Mesothelial cell of epicardium (in vitro differentiated cells): ENCODE results near the gene RPL22L1. TPM values are rescaled to one million over a fixed set of nuclear protein-coding genes. Genes with fewer than 3 reads are reported as not detected.
"Not testable (repeated sequence)": the region's sequence is repeated elsewhere in the genome, so short reads cannot be mapped to it uniquely, and the experiment has no call there.

ENCODE experiments used
- DNase-seq, 2 experiments: peaks; one replicate each; pipeline ENCODE4 v3.0.0; 2021; ENCODE audit warnings: low spot score in 2 of 2; ENCODE audit not compliant: unreplicated experiment in 2 of 2
- H3K27ac Mint-ChIP-seq: 2 replicates; pipeline ENCODE4 v1.8.0; 2021; ENCODE audit warnings: mixed read lengths
- H3K27me3 Mint-ChIP-seq: 2 replicates; pipeline ENCODE4 v1.8.0; 2021; ENCODE audit warnings: low read depth, mixed read lengths
- H3K36me3 Mint-ChIP-seq: 2 replicates; pipeline ENCODE4 v1.8.0; 2021; ENCODE audit warnings: mixed read lengths
- H3K4me1 Mint-ChIP-seq: 2 replicates; pipeline ENCODE4 v1.8.0; 2021; ENCODE audit warnings: mixed read lengths
- H3K4me3 Mint-ChIP-seq: 2 replicates; pipeline ENCODE4 v1.8.0; 2021; ENCODE audit warnings: mild to moderate bottlenecking, moderate library complexity, mixed read lengths
- H3K9me3 Mint-ChIP-seq: 2 replicates; pipeline ENCODE4 v1.8.0; 2021; ENCODE audit warnings: mixed read lengths
- CTCF ChIP-seq: fragments of 200-600 bp; sonication (generic); IDR thresholded peaks from one replicate; pipeline ENCODE4 v1.5.0; 2021; ENCODE audit warnings: antibody characterized with exemption; ENCODE audit not compliant: unreplicated experiment
- total RNA-seq: library from RNA; stranded (reverse); gene quantifications from 3 replicates; pipeline ENCODE4 v1.2.1, GENCODE V29; 2021

The RPL22L1 gene
- total RNA-seq, 1 donor from 2014 or later, result 97.6 TPM

- Mint-ChIP-seq H3K9me3 (peaks cover 7% of the 10 kb centered on the region), H3K27me3 (no peaks in the 10 kb centered on the region), H3K4me1 (no peaks in the 10 kb centered on the region), H3K4me3 (no peak overlapping the region), H3K36me3 (peaks cover 4% of the 10 kb centered on the region), H3K27ac (no peak overlapping the region)
- TF ChIP-seq CTCF, result no peak
- DNase-seq, result no peak
Measured at GRCh38 chr3:170889630-170890029, 19.6 kb upstream of the RPL22L1 start.

GRCh38 chr3:170889132-170889531 is 19.1 kb upstream of the RPL22L1 start:
- Mint-ChIP-seq H3K27ac (no peak overlapping the region), H3K36me3 (peaks cover 5% of the 10 kb centered on the region), H3K4me1 (no peaks in the 10 kb centered on the region), H3K4me3 (no peak overlapping the region), H3K9me3 (peaks cover 11% of the 10 kb centered on the region), H3K27me3 (no peaks in the 10 kb centered on the region)
- no peak for TF ChIP-seq CTCF
- no peak for DNase-seq

- not testable (repeated sequence) for H3K4me1 Mint-ChIP-seq, H3K36me3 Mint-ChIP-seq, H3K9me3 Mint-ChIP-seq, DNase-seq, H3K4me3 Mint-ChIP-seq, H3K27me3 Mint-ChIP-seq, H3K27ac Mint-ChIP-seq
Measured at GRCh38 chr3:170884109-170884930, 14.3 kb upstream of the RPL22L1 start.

GRCh38 chr3:170878688-170879087 is 8.7 kb upstream of the RPL22L1 start:
- not testable (repeated sequence) for H3K4me1 Mint-ChIP-seq, H3K36me3 Mint-ChIP-seq, H3K27me3 Mint-ChIP-seq, DNase-seq, H3K27ac Mint-ChIP-seq, H3K4me3 Mint-ChIP-seq
- H3K9me3 Mint-ChIP-seq, result peaks cover 14% of the 10 kb centered on the region

GRCh38 chr3:170877311-170877710 is 7.3 kb upstream of the RPL22L1 start:
- H3K27ac Mint-ChIP-seq, H3K4me3 Mint-ChIP-seq, H3K27me3 Mint-ChIP-seq, DNase-seq, H3K4me1 Mint-ChIP-seq, H3K36me3 Mint-ChIP-seq: not testable (repeated sequence)
- H3K9me3 Mint-ChIP-seq, result peaks cover 14% of the 10 kb centered on the region

- DNase-seq, result no peak
- Mint-ChIP-seq H3K4me3 (no peak overlapping the region), H3K27me3 (no peaks in the 10 kb centered on the region), H3K4me1 (no peaks in the 10 kb centered on the region), H3K9me3 (peaks cover 14% of the 10 kb centered on the region), H3K27ac (no peak overlapping the region), H3K36me3 (no peaks in the 10 kb centered on the region)
- no peak for TF ChIP-seq CTCF
Measured at GRCh38 chr3:170876537-170876936, 6.5 kb upstream of the RPL22L1 start.

GRCh38 chr3:170869239-170869590 is 780 bp downstream of the RPL22L1 start:
- Mint-ChIP-seq H3K36me3 (peaks cover 18% of the 10 kb centered on the region), H3K27me3 (no peaks in the 10 kb centered on the region), H3K9me3 (peaks cover 5% of the 10 kb centered on the region), H3K4me1 (peaks cover 24% of the 10 kb centered on the region), H3K4me3 (peak overlapping the region; percentile 89), H3K27ac (peak overlapping the region; percentile 98)
- no peak for TF ChIP-seq CTCF
- DNase-seq, result no peak
